Measurements from ENCODE around the gene PHF21A. TPM values are rescaled to one million over a fixed set of nuclear protein-coding genes. Genes with fewer than 3 reads are reported as not detected.

Gene PHF21A
- total RNA-seq, 2 experiments from 2014 or later: 36.2 to 40.4 TPM

GRCh38 chr11:46073632-46074031 is 47.6 kb downstream of the PHF21A start:
- Mint-ChIP-seq H3K27me3 (no peaks in the 10 kb centered on the region), H3K36me3 (ENCODE audit: low read depth) (peaks cover 18% of the 10 kb centered on the region), H3K9me3 (no peaks in the 10 kb centered on the region), H3K27ac (no peak overlapping the region), H3K4me3 (no peak overlapping the region), H3K4me1 (ENCODE audit: low read depth) (peaks cover 15% of the 10 kb centered on the region)
- ChIA-PET POLR2A (interaction anchor here (0.6 kb wide), 2 partner anchors 12 to 37 kb away, joined by 4 read pairs; no protein-coding TSS in a partner anchor), CTCF (interaction anchor here (0.6 to 1.0 kb wide), 2 partner anchors 34 to 109 kb away, joined by 3 read pairs; no protein-coding TSS in a partner anchor)
- ATAC-seq (no peak), DNase-seq (no peak)
- intact Hi-C loops (cut with micrococcal nuclease): no loop called here
- TF ChIP-seq CTCF (IDR thresholded peaks at IDR 0.05): no peak

- ChIA-PET POLR2A (no interaction called here), CTCF (no interaction called here)
- DNase-seq: no peak
- Mint-ChIP-seq H3K4me3 (no peak overlapping the region), H3K4me1 (ENCODE audit: low read depth) (peaks cover 15% of the 10 kb centered on the region), H3K27ac (no peak overlapping the region), H3K27me3 (no peaks in the 10 kb centered on the region), H3K9me3 (no peaks in the 10 kb centered on the region), H3K36me3 (ENCODE audit: low read depth) (peaks cover 18% of the 10 kb centered on the region)
- TF ChIP-seq CTCF (IDR thresholded peaks at IDR 0.05): no peak
- intact Hi-C loops (cut with micrococcal nuclease): no loop called here
- no peak for ATAC-seq
These were observed 48.9 kb downstream of the PHF21A start for GRCh38 chr11:46072172-46072964.

GRCh38 chr11:46071091-46071490 is 50.2 kb downstream of the PHF21A start:
- H3K9me3 Mint-ChIP-seq: no peaks in the 10 kb centered on the region
- peaks cover 12% of the 10 kb centered on the region for H3K36me3 Mint-ChIP-seq (ENCODE audit: low read depth)
- no peak for TF ChIP-seq CTCF (IDR thresholded peaks at IDR 0.05)
- DNase-seq (no peak), ATAC-seq (no peak)
- no peak overlapping the region for H3K27ac Mint-ChIP-seq
- H3K4me1 Mint-ChIP-seq (ENCODE audit: low read depth): peaks cover 15% of the 10 kb centered on the region
- no peak overlapping the region for H3K4me3 Mint-ChIP-seq
- no peaks in the 10 kb centered on the region for H3K27me3 Mint-ChIP-seq
- ChIA-PET CTCF (interaction anchor here (0.8 kb wide), 1 partner anchor 106 kb away, joined by 4 read pairs; no protein-coding TSS in a partner anchor), POLR2A (no interaction called here)
- intact Hi-C loops (cut with micrococcal nuclease): no loop called here

- CTCF ChIA-PET: interaction anchor here (1.1 to 1.4 kb wide), 2 partner anchors 65 to 105 kb away, joined by 3 read pairs; no protein-coding TSS in a partner anchor
- Mint-ChIP-seq H3K9me3 (no peaks in the 10 kb centered on the region), H3K4me1 (ENCODE audit: low read depth) (peaks cover 16% of the 10 kb centered on the region), H3K27ac (no peak overlapping the region), H3K27me3 (no peaks in the 10 kb centered on the region), H3K36me3 (ENCODE audit: low read depth) (peaks cover 5% of the 10 kb centered on the region), H3K4me3 (no peak overlapping the region)
- intact Hi-C loops (cut with micrococcal nuclease): no loop called here
- POLR2A ChIA-PET: interaction anchor here (0.7 kb wide), 1 partner anchor 92 kb away, joined by 3 read pairs; no protein-coding TSS in a partner anchor
- TF ChIP-seq CTCF (IDR thresholded peaks at IDR 0.05): no peak
- ATAC-seq (peak; percentile 53), DNase-seq (no peak)
These were observed 51.7 kb downstream of the PHF21A start for GRCh38 chr11:46069595-46069994.

GRCh38 chr11:46066335-46066734 is 54.9 kb downstream of the PHF21A start:
- ChIA-PET CTCF (interaction anchor here (1.2 kb wide), 2 partner anchors 15 to 101 kb away, joined by 3 to 4 read pairs; no protein-coding TSS in a partner anchor), POLR2A (no interaction called here)
- H3K36me3 Mint-ChIP-seq (ENCODE audit: low read depth): peaks cover 3% of the 10 kb centered on the region
- H3K9me3 Mint-ChIP-seq: no peaks in the 10 kb centered on the region
- ATAC-seq (no peak), DNase-seq (no peak)
- H3K27ac Mint-ChIP-seq: no peak overlapping the region
- peaks cover 11% of the 10 kb centered on the region for H3K4me1 Mint-ChIP-seq (ENCODE audit: low read depth)
- H3K27me3 Mint-ChIP-seq: no peaks in the 10 kb centered on the region
- intact Hi-C loops (cut with micrococcal nuclease): no loop called here
- no peak overlapping the region for H3K4me3 Mint-ChIP-seq
- TF ChIP-seq CTCF (IDR thresholded peaks at IDR 0.05): no peak

Data from activated CD8-positive, alpha-beta T cell treated with anti-CD3 and anti-CD28 coated beads for 36 hours (primary cell).